SK-N-SH (cell line): ENCODE data around the gene INAFM2. TPM values are rescaled to one million over a fixed set of nuclear protein-coding genes. Genes with fewer than 3 reads are reported as not detected.

Experiments
- CTCF ChIA-PET: fragments of 300-600, 350-600 bp; formaldehyde crosslinking; extraction: SDS; loops from one replicate; lab custom pipeline; 2021; lab: Yijun Ruan, JAX
- POLR2A ChIA-PET: fragments of 350-600 bp; sonication (Branson Sonifier 250); formaldehyde crosslinking; extraction: SDS; loops from one replicate; lab custom pipeline; 2020; ENCODE audit warnings: antibody characterized with exemption, inconsistent platforms; lab: Yijun Ruan, JAX
- DNase-seq: peaks from one replicate; pipeline ENCODE4 v3.0.0; 2012
- H2AFZ ChIP-seq: fragments of 200-600 bp; sonication (generic); 2 replicates; pipeline ENCODE4 v1.8.1; 2016; ENCODE audit warnings: antibody characterized with exemption, mild to moderate bottlenecking, low read depth
- H3F3A ChIP-seq: fragments of 200-600 bp; sonication (generic); replicated peaks from 2 replicates; pipeline ENCODE3; 2016; ENCODE audit warnings: antibody characterized with exemption, mild to moderate bottlenecking; ENCODE audit not compliant: insufficient read depth
- H3K27ac ChIP-seq, 2 experiments: fragments of 200-500 bp in 1 of 2; fragments of 200-600 bp in 1 of 2; sonication (Bioruptor generic) in 1 of 2; sonication (generic), shearing (Covaris generic) in 1 of 2; 2 replicates each; pipeline versions ENCODE4 v1.5.1 to v1.6.1; 2014 to 2016; ENCODE audit warnings: low read depth in 2 of 2, inconsistent platforms in 1 of 2, low read length in 1 of 2, mild to moderate bottlenecking in 1 of 2, mixed read lengths in 1 of 2
- H3K27me3 ChIP-seq: fragments of 200-600 bp; sonication (generic), shearing (Covaris generic); 2 replicates; pipeline ENCODE4 v1.6.1; 2016; ENCODE audit warnings: mixed run types; ENCODE audit not compliant: insufficient read depth
- H3K36me3 ChIP-seq, 2 experiments: fragments of 200-500 bp in 1 of 2; fragments of 200-600 bp in 1 of 2; sonication (Bioruptor generic) in 1 of 2; sonication (generic) in 1 of 2; replicated peaks in 1 of 2; 2 replicates each; pipeline versions ENCODE3 to v1.5.1; 2014 to 2016; ENCODE audit warnings: low read length in 1 of 2, mild to moderate bottlenecking in 1 of 2; ENCODE audit not compliant: insufficient read depth in 2 of 2, control insufficient read depth in 1 of 2
- H3K4me1 ChIP-seq, 2 experiments: fragments of 200-500 bp in 1 of 2; fragments of 200-600 bp in 1 of 2; sonication (Bioruptor generic) in 1 of 2; sonication (generic), shearing (Covaris generic) in 1 of 2; 2 replicates each; pipeline versions ENCODE4 v1.5.1 to v1.6.1; 2014 to 2016; ENCODE audit warnings: low read depth in 1 of 2, low read length in 1 of 2, mixed run types in 1 of 2; ENCODE audit not compliant: insufficient read depth in 2 of 2, control insufficient read depth in 1 of 2
- H3K4me2 ChIP-seq: fragments of 200-600 bp; sonication (generic), shearing (Covaris generic); 2 replicates; pipeline ENCODE4 v1.6.1; 2017; ENCODE audit warnings: mixed run types
- H3K4me3 ChIP-seq, 2 experiments: fragments of 200-500 bp in 1 of 2; fragments of 200-600 bp in 1 of 2; sonication (Bioruptor generic) in 1 of 2; sonication (generic), shearing (Covaris generic) in 1 of 2; 2 replicates each; pipeline versions ENCODE4 v1.5.1 to v1.8.1; 2014 to 2016; ENCODE audit warnings: low read depth in 2 of 2, inconsistent platforms in 1 of 2, low read length in 1 of 2, mild to moderate bottlenecking in 1 of 2, mixed read lengths in 1 of 2, moderate library complexity in 1 of 2
- H3K79me2 ChIP-seq: fragments of 200-600 bp; sonication (generic); 2 replicates; pipeline ENCODE4 v1.8.1; 2017; ENCODE audit warnings: mild to moderate bottlenecking; ENCODE audit not compliant: insufficient read depth
- H3K9ac ChIP-seq: fragments of 200-600 bp; sonication (generic); 2 replicates; pipeline ENCODE4 v1.6.1; 2017; ENCODE audit warnings: mixed run types
- H3K9me2 ChIP-seq: fragments of 200-600 bp; sonication (generic); 2 replicates; pipeline ENCODE4 v1.6.1; 2017; ENCODE audit warnings: mixed run types
- H3K9me3 ChIP-seq: fragments of 200-600 bp; sonication (generic); 2 replicates; pipeline ENCODE4 v1.6.1; 2017; ENCODE audit warnings: mixed run types, mild to moderate bottlenecking, moderate library complexity
- H4K20me1 ChIP-seq: fragments of 200-600 bp; sonication (generic); 2 replicates; pipeline ENCODE4 v1.6.1; 2017; ENCODE audit warnings: mild to moderate bottlenecking, mixed run types; ENCODE audit not compliant: insufficient read depth
- CHD2 ChIP-seq: fragments of 150-350 bp; IDR thresholded peaks from 2 replicates; pipeline ENCODE4 v1.6.1; 2018; ENCODE audit warnings: low read length; ENCODE audit not compliant: partially characterized antibody
- EP300 ChIP-seq, 2 experiments: IDR thresholded peaks; 2 replicates each; pipeline versions ENCODE4 v1.4.0 to v1.6.1; 2012; ENCODE audit warnings: borderline replicate concordance in 1 of 2, low read depth in 1 of 2, low read length in 1 of 2
- EZH2phosphoT487 ChIP-seq: fragments of 200-600 bp; sonication (generic); IDR thresholded peaks from 2 replicates; pipeline ENCODE4 v1.6.1; 2017; ENCODE audit warnings: low read depth, mixed run types, mild to moderate bottlenecking, antibody characterized with exemption, moderate library complexity, borderline replicate concordance
- FOXJ3 ChIP-seq: sonication (generic); formaldehyde crosslinking; IDR thresholded peaks from 2 replicates; pipeline ENCODE4 v1.5.1; 2020; ENCODE audit warnings: mild to moderate bottlenecking, missing genetic modification reagents
- JUND ChIP-seq: IDR thresholded peaks from 2 replicates; pipeline ENCODE4 v1.4.0; 2012
- NFIC ChIP-seq: IDR thresholded peaks from 2 replicates; pipeline ENCODE4 v1.4.0; 2012; ENCODE audit warnings: borderline replicate concordance
- NRF1 ChIP-seq: IDR thresholded peaks from 2 replicates; pipeline ENCODE4 v1.6.1; 2012; ENCODE audit warnings: low read depth, mild to moderate bottlenecking, low read length
- POLR2AphosphoS5 ChIP-seq: IDR thresholded peaks from 2 replicates; pipeline ENCODE4 v1.6.1; 2012; ENCODE audit warnings: low read depth, low read length
- RAD21 ChIP-seq: IDR thresholded peaks from 2 replicates; pipeline ENCODE4 v1.6.1; 2012; ENCODE audit warnings: mild to moderate bottlenecking, low read length
- SMC3 ChIP-seq: IDR thresholded peaks from 2 replicates; pipeline ENCODE4 v1.6.1; 2012; ENCODE audit warnings: low read depth, low read length, improper control_type of control experiment
- YY1 ChIP-seq: IDR thresholded peaks from 2 replicates; pipeline ENCODE4 v1.4.0; 2012; ENCODE audit warnings: low read depth, mild to moderate bottlenecking
- WGBS: methylation state at CpG from one replicate; pipeline ENCODE4 v1.1.6; 2017; ENCODE audit warnings: low lambda C conversion rate; 5-methylcytosine and 5-hydroxymethylcytosine counted together
- polyA plus RNA-seq, 3 experiments: library from polyadenylated mRNA; depleted of rRNA; stranded (reverse); fragments of >200 nt; gene quantifications; 2 replicates each; pipeline ENCODE4 v1.2.3, GENCODE V29; 2012
- TF ChIP-seq, protein P1 (sequence below): fragments of 150-350 bp; IDR thresholded peaks from 2 replicates; pipeline ENCODE4 v1.6.1; 2016; ENCODE audit warnings: mild to moderate bottlenecking, low read depth, low read length
- TF ChIP-seq, protein P2 (sequence below): IDR thresholded peaks from 2 replicates; pipeline ENCODE4 v1.4.0; 2012; ENCODE audit warnings: low read depth, borderline replicate concordance
- TF ChIP-seq, protein P3 (sequence below): fragments of 200-600 bp; sonication (generic); IDR thresholded peaks from 2 replicates; pipeline ENCODE4 v1.6.1; 2017; ENCODE audit warnings: antibody characterized with exemption, mild to moderate bottlenecking, moderate library complexity
- TF ChIP-seq, protein P4 (sequence below): fragments of 150-350 bp; IDR thresholded peaks from 2 replicates; pipeline ENCODE4 v1.6.1; 2017; ENCODE audit warnings: antibody characterized with exemption, low read length, low read depth, borderline replicate concordance
- TF ChIP-seq, protein P5 (sequence below): IDR thresholded peaks from 2 replicates; pipeline ENCODE4; 2012

INAFM2 gene
- polyA plus RNA-seq, 1 of the 3 experiments (the other 2 are of a cell fraction) = 7.8 TPM

DNA sequence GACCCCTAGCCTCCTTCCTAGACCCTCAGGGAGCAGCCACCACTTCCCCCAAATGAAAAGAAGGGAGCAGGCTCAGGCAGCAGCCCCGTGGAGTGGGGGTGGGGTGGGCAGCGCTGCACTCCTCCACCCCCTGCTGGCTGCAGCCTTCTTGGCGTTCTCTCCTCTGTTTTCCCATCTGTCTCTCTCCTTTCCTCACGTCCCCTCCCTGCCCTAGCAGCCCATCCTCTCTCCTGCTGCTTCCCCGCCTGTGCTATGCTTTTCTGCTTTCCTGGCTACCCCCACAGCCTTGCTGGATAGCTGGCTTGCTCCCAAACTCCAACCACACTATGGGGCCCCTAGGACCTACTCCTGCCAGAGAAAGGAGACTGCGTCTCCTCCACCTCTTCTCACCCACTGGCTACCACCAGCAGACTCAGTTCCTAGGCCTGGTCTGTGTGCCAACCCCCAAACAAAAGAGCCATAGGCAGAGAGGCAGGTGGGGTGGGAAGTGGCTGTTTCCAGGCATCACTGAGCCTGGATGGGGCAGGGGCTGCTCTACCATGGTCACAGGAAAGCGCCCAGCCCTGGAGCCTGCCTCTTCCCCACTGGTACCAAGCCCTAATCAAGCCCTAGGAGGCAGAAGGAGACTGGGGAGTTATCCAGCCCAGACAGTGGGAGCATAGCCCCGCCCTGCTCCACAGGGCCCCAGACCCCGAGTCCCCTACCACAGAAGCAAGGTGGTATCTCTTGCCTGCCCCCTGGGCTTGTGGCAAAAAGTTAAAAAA lies 31.1 kb downstream of the INAFM2 start:
- Histone ChIP-seq H3K27ac (peak overlapping the region in 1 of 2 experiments; percentile 60; a peak in 2 of 4 replicates), H3K36me3 (no peaks in the 10 kb centered on the region), H3K9me2 (no peaks in the 10 kb centered on the region), H3K9me3 (no peaks in the 10 kb centered on the region), H3K4me2 (no peak overlapping the region), H3K27me3 (no peaks in the 10 kb centered on the region), H3K4me1 (peaks cover 0 to 36% of the 10 kb centered on the region in 2 experiments; a peak in 2 of 4 replicates), H3K79me2 (no peaks in the 10 kb centered on the region), H4K20me1 (no peaks in the 10 kb centered on the region), H3F3A (peaks cover 6% of the 10 kb centered on the region), H3K9ac (no peak overlapping the region), H3K4me3 (no peak overlapping the region; a peak in 1 of 4 replicates), H2AFZ (no peak overlapping the region; the same call in 1 of the 2 replicates)
- ChIA-PET CTCF (interaction anchor here (0.7 to 70.6 kb wide), 10 partner anchors 9 to 80 kb away, joined by 3 to 2194 read pairs (median 4); partner anchors contain the start of genes ANKRD63, CCDC9B, INAFM2 and KNSTRN), POLR2A (interaction anchor here (0.8 to 1.2 kb wide), 2 partner anchors 10 to 14 kb away, joined by 3 to 4 read pairs; partner anchors contain the start of gene CCDC9B)
- peak; percentile 46 for TF ChIP-seq RAD21
- TF ChIP-seq YY1 = no peak
- TF ChIP-seq FOXJ3 (CRISPR knock-in tag) = no peak
- TF ChIP-seq JUND = no peak
- TF ChIP-seq, protein P1, sequence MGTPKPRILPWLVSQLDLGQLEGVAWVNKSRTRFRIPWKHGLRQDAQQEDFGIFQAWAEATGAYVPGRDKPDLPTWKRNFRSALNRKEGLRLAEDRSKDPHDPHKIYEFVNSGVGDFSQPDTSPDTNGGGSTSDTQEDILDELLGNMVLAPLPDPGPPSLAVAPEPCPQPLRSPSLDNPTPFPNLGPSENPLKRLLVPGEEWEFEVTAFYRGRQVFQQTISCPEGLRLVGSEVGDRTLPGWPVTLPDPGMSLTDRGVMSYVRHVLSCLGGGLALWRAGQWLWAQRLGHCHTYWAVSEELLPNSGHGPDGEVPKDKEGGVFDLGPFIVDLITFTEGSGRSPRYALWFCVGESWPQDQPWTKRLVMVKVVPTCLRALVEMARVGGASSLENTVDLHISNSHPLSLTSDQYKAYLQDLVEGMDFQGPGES = no peak
- TF ChIP-seq, protein P2, sequence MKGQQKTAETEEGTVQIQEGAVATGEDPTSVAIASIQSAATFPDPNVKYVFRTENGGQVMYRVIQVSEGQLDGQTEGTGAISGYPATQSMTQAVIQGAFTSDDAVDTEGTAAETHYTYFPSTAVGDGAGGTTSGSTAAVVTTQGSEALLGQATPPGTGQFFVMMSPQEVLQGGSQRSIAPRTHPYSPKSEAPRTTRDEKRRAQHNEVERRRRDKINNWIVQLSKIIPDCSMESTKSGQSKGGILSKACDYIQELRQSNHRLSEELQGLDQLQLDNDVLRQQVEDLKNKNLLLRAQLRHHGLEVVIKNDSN = no peak
- TF ChIP-seq CHD2 = peak; percentile 92
- peak; percentile 54 for TF ChIP-seq SMC3
- 0 out of 2 replicates have a peak, but pooled peaks have one; percentile 10 for TF ChIP-seq NFIC
- TF ChIP-seq, protein P3, sequence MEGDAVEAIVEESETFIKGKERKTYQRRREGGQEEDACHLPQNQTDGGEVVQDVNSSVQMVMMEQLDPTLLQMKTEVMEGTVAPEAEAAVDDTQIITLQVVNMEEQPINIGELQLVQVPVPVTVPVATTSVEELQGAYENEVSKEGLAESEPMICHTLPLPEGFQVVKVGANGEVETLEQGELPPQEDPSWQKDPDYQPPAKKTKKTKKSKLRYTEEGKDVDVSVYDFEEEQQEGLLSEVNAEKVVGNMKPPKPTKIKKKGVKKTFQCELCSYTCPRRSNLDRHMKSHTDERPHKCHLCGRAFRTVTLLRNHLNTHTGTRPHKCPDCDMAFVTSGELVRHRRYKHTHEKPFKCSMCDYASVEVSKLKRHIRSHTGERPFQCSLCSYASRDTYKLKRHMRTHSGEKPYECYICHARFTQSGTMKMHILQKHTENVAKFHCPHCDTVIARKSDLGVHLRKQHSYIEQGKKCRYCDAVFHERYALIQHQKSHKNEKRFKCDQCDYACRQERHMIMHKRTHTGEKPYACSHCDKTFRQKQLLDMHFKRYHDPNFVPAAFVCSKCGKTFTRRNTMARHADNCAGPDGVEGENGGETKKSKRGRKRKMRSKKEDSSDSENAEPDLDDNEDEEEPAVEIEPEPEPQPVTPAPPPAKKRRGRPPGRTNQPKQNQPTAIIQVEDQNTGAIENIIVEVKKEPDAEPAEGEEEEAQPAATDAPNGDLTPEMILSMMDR = peak; percentile 63
- peak; percentile 88 for DNase-seq
- WGBS = 51% methylated on average over 9 of the region's 9 CpGs

- DNase-seq = no peak
- CTCF ChIA-PET = interaction anchor here (0.9 to 70.6 kb wide), 5 partner anchors 12 to 81 kb away, joined by 3 to 2194 read pairs (median 4); partner anchors contain the start of genes ANKRD63, CCDC9B, INAFM2 and PLCB2
- WGBS = 83% methylated on average over 3 of the region's 5 CpGs
- TF ChIP-seq, protein P3 = no peak
- TF ChIP-seq, protein P4, sequence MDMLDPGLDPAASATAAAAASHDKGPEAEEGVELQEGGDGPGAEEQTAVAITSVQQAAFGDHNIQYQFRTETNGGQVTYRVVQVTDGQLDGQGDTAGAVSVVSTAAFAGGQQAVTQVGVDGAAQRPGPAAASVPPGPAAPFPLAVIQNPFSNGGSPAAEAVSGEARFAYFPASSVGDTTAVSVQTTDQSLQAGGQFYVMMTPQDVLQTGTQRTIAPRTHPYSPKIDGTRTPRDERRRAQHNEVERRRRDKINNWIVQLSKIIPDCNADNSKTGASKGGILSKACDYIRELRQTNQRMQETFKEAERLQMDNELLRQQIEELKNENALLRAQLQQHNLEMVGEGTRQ = no peak
- TF ChIP-seq EP300 (IDR thresholded peaks at IDR 0.05; ENCODE audit: borderline replicate concordance in 1 of 2, low read depth in 1 of 2, low read length in 1 of 2) (no peak), EZH2phosphoT487 (no peak), POLR2AphosphoS5 (no peak), NRF1 (no peak)
- TF ChIP-seq, protein P5, sequence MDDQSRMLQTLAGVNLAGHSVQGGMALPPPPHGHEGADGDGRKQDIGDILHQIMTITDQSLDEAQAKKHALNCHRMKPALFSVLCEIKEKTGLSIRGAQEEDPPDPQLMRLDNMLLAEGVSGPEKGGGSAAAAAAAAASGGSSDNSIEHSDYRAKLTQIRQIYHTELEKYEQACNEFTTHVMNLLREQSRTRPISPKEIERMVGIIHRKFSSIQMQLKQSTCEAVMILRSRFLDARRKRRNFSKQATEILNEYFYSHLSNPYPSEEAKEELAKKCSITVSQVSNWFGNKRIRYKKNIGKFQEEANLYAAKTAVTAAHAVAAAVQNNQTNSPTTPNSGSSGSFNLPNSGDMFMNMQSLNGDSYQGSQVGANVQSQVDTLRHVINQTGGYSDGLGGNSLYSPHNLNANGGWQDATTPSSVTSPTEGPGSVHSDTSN = no peak
Observed at GRCh38 chr15:40355976-40356585, 32.6 kb downstream of the INAFM2 start.

More at GRCh38 chr15:40355976-40356585, 32.6 kb downstream of the INAFM2 start:
- H3K79me2 ChIP-seq = no peaks in the 10 kb centered on the region
- no peaks in the 10 kb centered on the region for H4K20me1 ChIP-seq
- H3K9me2 ChIP-seq = no peaks in the 10 kb centered on the region
- no peak overlapping the region for H3K4me3 ChIP-seq
- H3F3A ChIP-seq = peaks cover 6% of the 10 kb centered on the region
- no peak overlapping the region for H2AFZ ChIP-seq
- H3K4me2 ChIP-seq = no peak overlapping the region
- no peaks in the 10 kb centered on the region for H3K9me3 ChIP-seq
- H3K27ac ChIP-seq = no peak overlapping the region
- no peaks in the 10 kb centered on the region for H3K36me3 ChIP-seq
- 0 out of 2 replicates have a peak, but pooled peaks cover 11% of the 10 kb centered on the region for H3K27me3 ChIP-seq
- no peak overlapping the region for H3K9ac ChIP-seq
- peaks cover 0 to 36% of the 10 kb centered on the region in 2 experiments; a peak in 2 of 4 replicates for H3K4me1 ChIP-seq
- POLR2A ChIA-PET = interaction anchor here (0.5 to 1.2 kb wide), 2 partner anchors 16 to 45 kb away, joined by 4 read pairs; partner anchors contain the start of gene CCDC9B
